Esophagus muscularis mucosa (tissue), 4 donors: ENCODE data around the gene WWOX.
"Not testable (repeated sequence)": the region's sequence is repeated elsewhere in the genome, so short reads cannot be mapped to it uniquely, and the experiment has no call there.

ENCODE experiments used
- CTCF ChIP-seq, 3 experiments: fragments of 200-600 bp in 2 of 3; fragments of 450-650 bp in 1 of 3; sonication (generic) in 2 of 3; IDR thresholded peaks; one replicate each; pipeline ENCODE4 v1.5.1; 2017 to 2019; ENCODE audit warnings: antibody characterized with exemption in 3 of 3, mild to moderate bottlenecking in 2 of 3, moderate library complexity in 1 of 3
- EP300 ChIP-seq: sonication (generic); formaldehyde crosslinking; IDR thresholded peaks from one replicate; pipeline ENCODE4 v1.6.1; 2017; ENCODE audit warnings: antibody characterized with exemption
- POLR2A ChIP-seq: fragments of 450-650 bp; IDR thresholded peaks from one replicate; pipeline ENCODE4 v1.6.1; 2017; ENCODE audit warnings: antibody characterized with exemption, moderate library complexity, mild to moderate bottlenecking, low read depth
- POLR2AphosphoS5 ChIP-seq, 2 donors: sonication (generic); formaldehyde crosslinking; IDR thresholded peaks; one replicate each; pipeline ENCODE4 v1.6.1; 2017; ENCODE audit warnings: antibody characterized with exemption in 2 of 2

DNA sequence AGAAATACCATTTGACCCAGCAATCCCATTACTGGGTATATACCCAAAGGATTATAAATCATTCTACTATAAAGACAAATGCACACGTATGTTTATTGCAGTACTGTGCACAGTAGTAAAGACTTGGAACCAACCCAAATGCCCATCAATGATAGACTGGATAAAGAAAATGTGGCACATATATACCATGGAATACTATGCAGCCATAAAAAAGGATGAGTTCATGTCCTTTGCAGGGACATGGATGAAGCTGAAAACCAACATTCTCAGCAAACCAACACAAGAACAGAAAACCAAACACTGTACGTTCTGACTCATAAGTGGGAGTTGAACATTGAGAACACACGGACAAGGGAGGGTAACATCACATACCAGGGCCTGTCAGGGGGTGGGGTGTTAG lies 1126.5 kb downstream of the WWOX start:
- not testable (repeated sequence) for TF ChIP-seq CTCF (IDR thresholded peaks at IDR 0.05); POLR2A; EP300; POLR2AphosphoS5 (IDR thresholded peaks at IDR 0.05)
